Measurements from ENCODE around the gene HBB. TPM values are rescaled to one million over a fixed set of nuclear protein-coding genes. Genes with fewer than 3 reads are reported as not detected.

Gene HBB
- total RNA-seq, 4 donors from 2014 or later = 3.7 to 45.8 (median 15.2) TPM

GRCh38 chr11:5242208-5242607 is 15.3 kb upstream of the HBB start:
- 77% methylated on average over 2 of the region's 2 CpGs for WGBS
- TF ChIP-seq CTCF (IDR thresholded peaks at IDR 0.05) (no peak), POLR2A (IDR thresholded peaks at IDR 0.05) (no peak), POLR2AphosphoS5 (IDR thresholded peaks at IDR 0.05) (no peak), EP300 (IDR thresholded peaks at IDR 0.05) (no peak)
- no peaks in the 10 kb centered on the region for H3K27me3 ChIP-seq
- DNase-seq (ENCODE audit: low spot score in 2 of 2) = no peak
- no peak overlapping the region for H3K27ac ChIP-seq
- no peaks in the 10 kb centered on the region for H3K9me3 ChIP-seq
- no peaks in the 10 kb centered on the region for H3K36me3 ChIP-seq
- H3K4me3 ChIP-seq = no peak overlapping the region
- H3K4me1 ChIP-seq = no peaks in the 10 kb centered on the region

GRCh38 chr11:5241458-5241857 is 14.6 kb upstream of the HBB start:
- no peak for DNase-seq (ENCODE audit: low spot score in 2 of 2)
- Histone ChIP-seq H3K9me3 (no peaks in the 10 kb centered on the region), H3K27ac (no peak overlapping the region), H3K4me1 (no peaks in the 10 kb centered on the region), H3K4me3 (no peak overlapping the region), H3K36me3 (no peaks in the 10 kb centered on the region), H3K27me3 (no peaks in the 10 kb centered on the region)
- WGBS = 70% methylated on average over 3 of the region's 3 CpGs
- no peak for TF ChIP-seq CTCF (IDR thresholded peaks at IDR 0.05)
- no peak for TF ChIP-seq EP300 (IDR thresholded peaks at IDR 0.05)
- TF ChIP-seq POLR2A (IDR thresholded peaks at IDR 0.05) = no peak
- no peak for TF ChIP-seq POLR2AphosphoS5 (IDR thresholded peaks at IDR 0.05)

- Histone ChIP-seq H3K27ac (no peak overlapping the region), H3K36me3 (no peaks in the 10 kb centered on the region), H3K4me3 (no peak overlapping the region), H3K4me1 (no peaks in the 10 kb centered on the region), H3K27me3 (no peaks in the 10 kb centered on the region), H3K9me3 (no peaks in the 10 kb centered on the region)
- DNase-seq (ENCODE audit: low spot score in 2 of 2) = no peak
- TF ChIP-seq POLR2AphosphoS5 (IDR thresholded peaks at IDR 0.05) (no peak), CTCF (IDR thresholded peaks at IDR 0.05) (no peak), POLR2A (IDR thresholded peaks at IDR 0.05) (no peak), EP300 (IDR thresholded peaks at IDR 0.05) (no peak)
- whole genome bisulfite sequencing = 60% methylated on average over 2 of the region's 2 CpGs
Measured at GRCh38 chr11:5240458-5240857, 13.6 kb upstream of the HBB start.

GRCh38 chr11:5240056-5240455 is 13.2 kb upstream of the HBB start:
- WGBS = 85% methylated on average over 1 of the region's 1 CpG
- Histone ChIP-seq H3K27ac (no peak overlapping the region), H3K36me3 (no peaks in the 10 kb centered on the region), H3K27me3 (no peaks in the 10 kb centered on the region), H3K9me3 (no peaks in the 10 kb centered on the region), H3K4me3 (no peak overlapping the region), H3K4me1 (no peaks in the 10 kb centered on the region)
- DNase-seq (ENCODE audit: low spot score in 2 of 2) = no peak
- TF ChIP-seq POLR2AphosphoS5 (IDR thresholded peaks at IDR 0.05) (no peak), POLR2A (IDR thresholded peaks at IDR 0.05) (no peak), CTCF (IDR thresholded peaks at IDR 0.05) (no peak), EP300 (IDR thresholded peaks at IDR 0.05) (no peak)

GRCh38 chr11:5239046-5239445 is 12.2 kb upstream of the HBB start:
- TF ChIP-seq EP300 (IDR thresholded peaks at IDR 0.05) (no peak), POLR2A (IDR thresholded peaks at IDR 0.05) (no peak), CTCF (IDR thresholded peaks at IDR 0.05) (no peak), POLR2AphosphoS5 (IDR thresholded peaks at IDR 0.05) (no peak)
- Histone ChIP-seq H3K27me3 (no peaks in the 10 kb centered on the region), H3K9me3 (no peaks in the 10 kb centered on the region), H3K36me3 (no peaks in the 10 kb centered on the region), H3K4me3 (no peak overlapping the region), H3K4me1 (no peaks in the 10 kb centered on the region), H3K27ac (no peak overlapping the region)
- no peak for DNase-seq (ENCODE audit: low spot score in 2 of 2)

Data from suprapubic skin (tissue), 4 donors.